ENCODE results near the gene PTH.
A peak's percentile ranks its signal among the peaks of the same experiment; 100 is the strongest.

- TF ChIP-seq CTCF (IDR thresholded peaks at IDR 0.05) = peak in 1 of 12 donors; percentile 10
- no peak for TF ChIP-seq POLR2A (IDR thresholded peaks at IDR 0.05)
Measured at GRCh38 chr11:13462311-13462900, 33.4 kb downstream of the PTH start.
